ENCODE results near the gene AGAP2. TPM values are rescaled to one million over a fixed set of nuclear protein-coding genes. Genes with fewer than 3 reads are reported as not detected.

AGAP2 gene
- total RNA-seq, 1 experiment from 2014 or later: 0.40 TPM

- TF ChIP-seq EZH2phosphoT487 (IDR thresholded peaks at IDR 0.05; ENCODE audit: borderline replicate concordance, low read length) (no peak), EZH2 (IDR thresholded peaks at IDR 0.05; ENCODE audit: low read length, unreplicated experiment) (no peak)
- TF ChIP-seq, protein P1, sequence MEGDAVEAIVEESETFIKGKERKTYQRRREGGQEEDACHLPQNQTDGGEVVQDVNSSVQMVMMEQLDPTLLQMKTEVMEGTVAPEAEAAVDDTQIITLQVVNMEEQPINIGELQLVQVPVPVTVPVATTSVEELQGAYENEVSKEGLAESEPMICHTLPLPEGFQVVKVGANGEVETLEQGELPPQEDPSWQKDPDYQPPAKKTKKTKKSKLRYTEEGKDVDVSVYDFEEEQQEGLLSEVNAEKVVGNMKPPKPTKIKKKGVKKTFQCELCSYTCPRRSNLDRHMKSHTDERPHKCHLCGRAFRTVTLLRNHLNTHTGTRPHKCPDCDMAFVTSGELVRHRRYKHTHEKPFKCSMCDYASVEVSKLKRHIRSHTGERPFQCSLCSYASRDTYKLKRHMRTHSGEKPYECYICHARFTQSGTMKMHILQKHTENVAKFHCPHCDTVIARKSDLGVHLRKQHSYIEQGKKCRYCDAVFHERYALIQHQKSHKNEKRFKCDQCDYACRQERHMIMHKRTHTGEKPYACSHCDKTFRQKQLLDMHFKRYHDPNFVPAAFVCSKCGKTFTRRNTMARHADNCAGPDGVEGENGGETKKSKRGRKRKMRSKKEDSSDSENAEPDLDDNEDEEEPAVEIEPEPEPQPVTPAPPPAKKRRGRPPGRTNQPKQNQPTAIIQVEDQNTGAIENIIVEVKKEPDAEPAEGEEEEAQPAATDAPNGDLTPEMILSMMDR (conservative IDR thresholded peaks at IDR 0.05; ENCODE audit: low read depth, low read length): no peak
- H3F3A ChIP-seq (ENCODE audit: low read length, unreplicated experiment): no peaks in the 10 kb centered on the region
- peaks cover 26% of the 10 kb centered on the region for H3K4me1 ChIP-seq (ENCODE audit: insufficient read depth, low read length)
- H3K4me3 ChIP-seq (ENCODE audit: low read length): peak overlapping the region; percentile 84
- no peaks in the 10 kb centered on the region for H3K27me3 ChIP-seq (ENCODE audit: low read length)
- H3K9ac ChIP-seq (ENCODE audit: low read length): peak overlapping the region; percentile 96
- peaks cover 18% of the 10 kb centered on the region for H3K36me3 ChIP-seq (ENCODE audit: low read depth, low read length)
- peaks cover 28% of the 10 kb centered on the region for H3K79me2 ChIP-seq (ENCODE audit: low read length)
- DNase-seq: peak; percentile 90
- peak; percentile 68 for ATAC-seq
- no peaks in the 10 kb centered on the region for H4K20me1 ChIP-seq (ENCODE audit: low read length)
- no peaks in the 10 kb centered on the region for H3K9me3 ChIP-seq (ENCODE audit: low read length)
- intact Hi-C loops (cut with micrococcal nuclease): no loop called here
- no peaks in the 10 kb centered on the region for H3K9me2 ChIP-seq (replicated peaks; ENCODE audit: low read length)
- ChIA-PET POLR2A (ENCODE audit: unreplicated experiment) (interaction anchor here (0.7 kb wide), 1 partner anchor 997 kb away, joined by 18 read pairs; no protein-coding TSS in a partner anchor), CTCF (no interaction called here)
- H3K4me2 ChIP-seq (ENCODE audit: low read length): peak overlapping the region; percentile 96
- H3K27ac ChIP-seq (ENCODE audit: low read length): peak overlapping the region; percentile 86
- TSS peak; percentile 73 for BruUV-seq (replicated peaks)
- peak overlapping the region; percentile 94 for H2AFZ ChIP-seq (ENCODE audit: low read length)
Measured at GRCh38 chr12:57771236-57771872, 32.8 kb upstream of the AGAP2 start.

- POLR2A ChIA-PET (ENCODE audit: unreplicated experiment): interaction anchor here (0.7 kb wide), 1 partner anchor 997 kb away, joined by 18 read pairs; no protein-coding TSS in a partner anchor
- H3F3A ChIP-seq (ENCODE audit: low read length, unreplicated experiment): no peaks in the 10 kb centered on the region
- H3K4me2 ChIP-seq (ENCODE audit: low read length): peak overlapping the region; percentile 96
- no peaks in the 10 kb centered on the region for H4K20me1 ChIP-seq (ENCODE audit: low read length)
- DNase-seq (no peak), ATAC-seq (no peak)
- peaks cover 28% of the 10 kb centered on the region for H3K79me2 ChIP-seq (ENCODE audit: low read length)
- no peaks in the 10 kb centered on the region for H3K9me3 ChIP-seq (ENCODE audit: low read length)
- no peak overlapping the region for H2AFZ ChIP-seq (ENCODE audit: low read length)
- H3K9ac ChIP-seq (ENCODE audit: low read length): peak overlapping the region; percentile 96; the same call in 1 of the 2 replicates
- CTCF ChIA-PET: no interaction called here
- TF ChIP-seq EZH2phosphoT487 (IDR thresholded peaks at IDR 0.05; ENCODE audit: borderline replicate concordance, low read length) (no peak), EZH2 (IDR thresholded peaks at IDR 0.05; ENCODE audit: low read length, unreplicated experiment) (no peak)
- TF ChIP-seq, protein P1 (conservative IDR thresholded peaks at IDR 0.05; ENCODE audit: low read depth, low read length): no peak
- BruUV-seq (replicated peaks): no TSS peak
- no peaks in the 10 kb centered on the region for H3K27me3 ChIP-seq (ENCODE audit: low read length)
- intact Hi-C loops (cut with micrococcal nuclease): no loop called here
- peak overlapping the region; percentile 84; the same call in 1 of the 2 replicates for H3K4me3 ChIP-seq (ENCODE audit: low read length)
- peaks cover 32% of the 10 kb centered on the region for H3K4me1 ChIP-seq (ENCODE audit: insufficient read depth, low read length)
- no peak overlapping the region for H3K27ac ChIP-seq (ENCODE audit: low read length)
- no peaks in the 10 kb centered on the region for H3K9me2 ChIP-seq (replicated peaks; ENCODE audit: low read length)
- H3K36me3 ChIP-seq (ENCODE audit: low read depth, low read length): peaks cover 18% of the 10 kb centered on the region
Measured at GRCh38 chr12:57770734-57771133, 32.2 kb upstream of the AGAP2 start.

DNA sequence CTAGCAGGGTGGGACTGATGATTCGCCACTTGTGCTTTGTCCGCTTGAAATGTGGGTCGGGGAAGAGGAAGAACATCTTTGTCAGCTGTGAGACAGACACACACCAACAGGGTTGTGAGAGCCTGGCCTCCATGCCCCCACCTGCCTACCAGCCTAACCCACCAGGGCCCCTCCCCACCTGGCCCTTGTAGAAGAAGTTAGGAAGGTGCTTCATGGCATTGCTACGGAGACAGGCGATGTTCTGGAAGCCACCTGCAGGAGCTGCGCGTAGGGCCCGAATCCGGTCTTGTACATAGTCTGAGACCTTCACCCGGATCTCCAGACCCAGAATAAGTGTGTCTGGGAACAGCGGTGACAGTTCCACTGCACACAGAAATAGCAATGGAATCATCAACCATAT is 31.1 kb upstream of the AGAP2 start:
- Histone ChIP-seq H3K4me2 (ENCODE audit: low read length) (no peak overlapping the region), H3K9me3 (ENCODE audit: low read length) (no peaks in the 10 kb centered on the region), H3K27me3 (ENCODE audit: low read length) (no peaks in the 10 kb centered on the region), H3K79me2 (ENCODE audit: low read length) (peaks cover 28% of the 10 kb centered on the region), H4K20me1 (ENCODE audit: low read length) (no peaks in the 10 kb centered on the region), H3K9ac (ENCODE audit: low read length) (no peak overlapping the region), H3K36me3 (ENCODE audit: low read depth, low read length) (peaks cover 18% of the 10 kb centered on the region), H3K4me1 (ENCODE audit: insufficient read depth, low read length) (peaks cover 43% of the 10 kb centered on the region), H2AFZ (ENCODE audit: low read length) (no peak overlapping the region), H3K9me2 (replicated peaks; ENCODE audit: low read length) (no peaks in the 10 kb centered on the region), H3F3A (ENCODE audit: low read length, unreplicated experiment) (no peaks in the 10 kb centered on the region), H3K27ac (ENCODE audit: low read length) (no peak overlapping the region), H3K4me3 (ENCODE audit: low read length) (no peak overlapping the region)
- ChIA-PET POLR2A (ENCODE audit: unreplicated experiment) (no interaction called here), CTCF (no interaction called here)
- TF ChIP-seq, protein P1 (conservative IDR thresholded peaks at IDR 0.05; ENCODE audit: low read depth, low read length): no peak
- TF ChIP-seq EZH2phosphoT487 (IDR thresholded peaks at IDR 0.05; ENCODE audit: borderline replicate concordance, low read length) (no peak), EZH2 (IDR thresholded peaks at IDR 0.05; ENCODE audit: low read length, unreplicated experiment) (no peak)
- DNase-seq: no peak
- no TSS peak for BruUV-seq (replicated peaks)
- no peak for ATAC-seq
- intact Hi-C loops (cut with micrococcal nuclease): no loop called here

Data from PC-3 (cell line).